Measurements from ENCODE around the gene VSIG10L. TPM values are rescaled to one million over a fixed set of nuclear protein-coding genes. Genes with fewer than 3 reads are reported as not detected.

Gene VSIG10L
- total RNA-seq, 1 experiment from 2014 or later = 3.0 TPM

DNA sequence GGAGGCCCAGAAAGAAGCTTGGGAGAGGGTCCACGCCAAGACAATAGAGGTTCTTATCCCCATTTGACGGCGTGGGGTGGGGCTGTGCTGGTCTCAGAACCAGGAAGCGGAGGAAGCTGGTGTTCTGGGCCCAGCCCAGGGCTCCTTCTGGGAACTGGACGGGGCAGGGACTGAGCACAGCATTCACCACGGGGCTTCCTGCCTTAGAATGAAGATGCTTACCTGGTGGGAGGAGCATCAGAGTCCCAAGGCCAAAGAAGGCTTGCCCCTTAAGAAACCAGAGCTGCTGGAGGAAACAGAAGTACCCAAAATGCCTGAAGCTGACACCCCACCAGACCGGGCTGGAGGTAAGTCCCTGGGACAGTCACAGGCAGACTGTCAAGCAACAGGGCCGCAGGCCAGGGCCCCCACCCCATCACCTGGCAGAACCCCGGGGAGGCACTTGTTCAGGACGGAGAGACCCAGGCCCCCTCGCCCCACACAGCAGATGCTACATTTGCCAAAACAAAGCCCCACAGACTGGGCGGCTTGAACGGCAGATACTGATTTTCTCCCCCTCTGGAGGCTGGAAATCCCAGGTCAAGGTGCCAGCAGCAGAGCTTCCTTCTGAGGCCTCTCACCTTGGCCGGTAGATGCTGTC lies 48.2 kb downstream of the VSIG10L start:
- no TSS peak for BruUV-seq (replicated peaks)
- intact Hi-C loops (cut with micrococcal nuclease; ENCODE audit: unreplicated experiment) = no loop called here
- Mint-ChIP-seq H3K27ac (ENCODE audit: unreplicated experiment) (no peak overlapping the region), H3K9me3 (ENCODE audit: low read depth, unreplicated experiment) (no peaks in the 10 kb centered on the region), H3K4me3 (ENCODE audit: low read depth, unreplicated experiment) (no peak overlapping the region), H3K36me3 (ENCODE audit: insufficient read depth, unreplicated experiment) (no peaks in the 10 kb centered on the region), H3K27me3 (ENCODE audit: unreplicated experiment) (peaks cover 89% of the 10 kb centered on the region), H3K4me1 (ENCODE audit: low read depth, unreplicated experiment) (no peaks in the 10 kb centered on the region)
- TF ChIP-seq, protein P1, sequence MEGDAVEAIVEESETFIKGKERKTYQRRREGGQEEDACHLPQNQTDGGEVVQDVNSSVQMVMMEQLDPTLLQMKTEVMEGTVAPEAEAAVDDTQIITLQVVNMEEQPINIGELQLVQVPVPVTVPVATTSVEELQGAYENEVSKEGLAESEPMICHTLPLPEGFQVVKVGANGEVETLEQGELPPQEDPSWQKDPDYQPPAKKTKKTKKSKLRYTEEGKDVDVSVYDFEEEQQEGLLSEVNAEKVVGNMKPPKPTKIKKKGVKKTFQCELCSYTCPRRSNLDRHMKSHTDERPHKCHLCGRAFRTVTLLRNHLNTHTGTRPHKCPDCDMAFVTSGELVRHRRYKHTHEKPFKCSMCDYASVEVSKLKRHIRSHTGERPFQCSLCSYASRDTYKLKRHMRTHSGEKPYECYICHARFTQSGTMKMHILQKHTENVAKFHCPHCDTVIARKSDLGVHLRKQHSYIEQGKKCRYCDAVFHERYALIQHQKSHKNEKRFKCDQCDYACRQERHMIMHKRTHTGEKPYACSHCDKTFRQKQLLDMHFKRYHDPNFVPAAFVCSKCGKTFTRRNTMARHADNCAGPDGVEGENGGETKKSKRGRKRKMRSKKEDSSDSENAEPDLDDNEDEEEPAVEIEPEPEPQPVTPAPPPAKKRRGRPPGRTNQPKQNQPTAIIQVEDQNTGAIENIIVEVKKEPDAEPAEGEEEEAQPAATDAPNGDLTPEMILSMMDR (IDR thresholded peaks at IDR 0.05; ENCODE audit: unreplicated experiment) = no peak
- CTCF ChIA-PET = interaction anchor here (0.6 kb wide), 1 partner anchor 206 kb away, joined by 3 read pairs; no protein-coding TSS in a partner anchor
- DNase-seq = no peak

DNA sequence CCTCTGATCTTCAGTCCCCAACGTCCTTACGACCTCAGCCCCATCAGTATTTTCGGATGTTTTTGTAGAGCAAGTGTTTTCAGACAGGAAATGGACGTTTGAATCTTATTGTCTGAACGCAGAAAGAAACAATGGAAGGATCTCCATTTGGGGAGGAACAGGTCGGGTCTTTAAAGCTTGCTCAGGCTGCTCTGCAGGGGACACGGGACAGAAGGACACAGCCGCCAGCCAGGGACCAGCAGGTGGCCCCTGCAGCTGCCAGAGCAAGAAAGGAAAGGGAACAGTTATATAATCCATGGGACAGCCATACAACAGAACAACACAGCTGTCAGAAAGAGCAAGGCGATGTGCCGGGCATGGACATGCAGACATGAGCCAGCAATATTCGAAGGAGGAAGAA lies 49.0 kb downstream of the VSIG10L start:
- DNase-seq = no peak
- Mint-ChIP-seq H3K4me1 (ENCODE audit: low read depth, unreplicated experiment) (no peaks in the 10 kb centered on the region), H3K36me3 (ENCODE audit: insufficient read depth, unreplicated experiment) (no peaks in the 10 kb centered on the region), H3K27ac (ENCODE audit: unreplicated experiment) (no peak overlapping the region), H3K27me3 (ENCODE audit: unreplicated experiment) (peaks cover 81% of the 10 kb centered on the region), H3K4me3 (ENCODE audit: low read depth, unreplicated experiment) (no peak overlapping the region), H3K9me3 (ENCODE audit: low read depth, unreplicated experiment) (no peaks in the 10 kb centered on the region)
- intact Hi-C loops (cut with micrococcal nuclease; ENCODE audit: unreplicated experiment) = no loop called here
- no TSS peak for BruUV-seq (replicated peaks)
- TF ChIP-seq, protein P1 (IDR thresholded peaks at IDR 0.05; ENCODE audit: unreplicated experiment) = no peak
- CTCF ChIA-PET = interaction anchor here (0.6 kb wide), 1 partner anchor 205 kb away, joined by 3 read pairs; no protein-coding TSS in a partner anchor

DNA sequence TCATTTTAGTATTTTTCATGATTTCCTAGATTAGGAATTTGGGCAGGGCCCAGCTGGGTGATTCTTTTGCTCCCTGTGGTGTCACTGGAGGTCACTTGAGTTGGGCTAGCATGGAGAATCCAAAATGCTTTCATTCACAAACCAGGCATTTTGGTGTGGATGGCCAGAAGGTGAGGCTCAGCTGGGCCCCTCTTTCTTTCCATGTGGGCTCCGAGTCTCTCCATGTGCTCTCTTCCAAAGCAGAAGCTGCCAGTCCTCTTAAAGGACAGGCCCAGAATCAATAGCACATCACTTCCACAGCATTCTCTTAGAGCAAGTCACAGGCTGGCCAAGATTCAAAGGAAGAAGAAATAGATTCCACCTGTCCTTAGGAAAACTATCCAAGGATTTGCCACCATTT lies 52.3 kb downstream of the VSIG10L start:
- intact Hi-C loops (cut with micrococcal nuclease; ENCODE audit: unreplicated experiment) = no loop called here
- H3K9me3 Mint-ChIP-seq (ENCODE audit: low read depth, unreplicated experiment) = no peaks in the 10 kb centered on the region
- no peak overlapping the region for H3K4me3 Mint-ChIP-seq (ENCODE audit: low read depth, unreplicated experiment)
- H3K27ac Mint-ChIP-seq (ENCODE audit: unreplicated experiment) = no peak overlapping the region
- no peaks in the 10 kb centered on the region for H3K4me1 Mint-ChIP-seq (ENCODE audit: low read depth, unreplicated experiment)
- DNase-seq = no peak
- peaks cover 48% of the 10 kb centered on the region for H3K27me3 Mint-ChIP-seq (ENCODE audit: unreplicated experiment)
- TF ChIP-seq, protein P1 (IDR thresholded peaks at IDR 0.05; ENCODE audit: unreplicated experiment) = no peak
- H3K36me3 Mint-ChIP-seq (ENCODE audit: insufficient read depth, unreplicated experiment) = no peaks in the 10 kb centered on the region
- no TSS peak for BruUV-seq (replicated peaks)
- CTCF ChIA-PET = no interaction called here

DNA sequence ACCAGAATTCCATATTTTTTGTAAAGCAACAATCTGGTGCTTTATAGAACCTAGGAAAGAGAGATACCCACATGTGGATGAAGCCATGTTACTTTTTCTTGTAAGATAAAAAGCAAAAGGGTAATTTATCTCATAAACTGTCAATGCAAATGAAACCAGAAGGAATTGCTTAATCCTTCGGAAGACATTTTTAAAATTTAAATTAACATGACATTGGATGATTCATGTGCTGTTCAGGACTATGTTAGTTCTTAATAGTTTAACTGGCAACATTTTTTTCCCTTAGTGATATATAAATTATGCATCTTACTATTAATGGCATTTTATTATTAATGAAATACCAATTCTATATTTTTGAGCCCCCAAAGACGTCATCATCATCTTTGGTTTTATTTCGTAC lies 56.3 kb downstream of the VSIG10L start:
- DNase-seq = no peak
- CTCF ChIA-PET = no interaction called here
- Mint-ChIP-seq H3K4me3 (ENCODE audit: low read depth, unreplicated experiment) (no peak overlapping the region), H3K4me1 (ENCODE audit: low read depth, unreplicated experiment) (no peaks in the 10 kb centered on the region), H3K9me3 (ENCODE audit: low read depth, unreplicated experiment) (no peaks in the 10 kb centered on the region), H3K27ac (ENCODE audit: unreplicated experiment) (no peak overlapping the region), H3K27me3 (ENCODE audit: unreplicated experiment) (peaks cover 38% of the 10 kb centered on the region), H3K36me3 (ENCODE audit: insufficient read depth, unreplicated experiment) (no peaks in the 10 kb centered on the region)
- TF ChIP-seq, protein P1 (IDR thresholded peaks at IDR 0.05; ENCODE audit: unreplicated experiment) = no peak
- BruUV-seq (replicated peaks) = no TSS peak
- intact Hi-C loops (cut with micrococcal nuclease; ENCODE audit: unreplicated experiment) = no loop called here

Data from Calu3 (cell line).